Mammary epithelial cell (primary cell): ENCODE measurements around the gene TRAM2.

Experiments
- CTCF ChIP-seq, 2 donors: IDR thresholded peaks in 1 of 2; conservative IDR thresholded peaks in 1 of 2; 2 replicates each; pipeline ENCODE4 v1.5.1; 2011 to 2012; ENCODE audit warnings: inconsistent platforms in 2 of 2, low read length in 2 of 2, mild to moderate bottlenecking in 2 of 2, control low read depth in 1 of 2, low read depth in 1 of 2; ENCODE audit not compliant: insufficient read depth in 1 of 2; ENCODE audit errors: extremely low read depth in 1 of 2
- EZH2 ChIP-seq: IDR thresholded peaks from 2 replicates; pipeline ENCODE4 v1.6.1; 2012; ENCODE audit warnings: low read length, inconsistent platforms, borderline replicate concordance

DNA sequence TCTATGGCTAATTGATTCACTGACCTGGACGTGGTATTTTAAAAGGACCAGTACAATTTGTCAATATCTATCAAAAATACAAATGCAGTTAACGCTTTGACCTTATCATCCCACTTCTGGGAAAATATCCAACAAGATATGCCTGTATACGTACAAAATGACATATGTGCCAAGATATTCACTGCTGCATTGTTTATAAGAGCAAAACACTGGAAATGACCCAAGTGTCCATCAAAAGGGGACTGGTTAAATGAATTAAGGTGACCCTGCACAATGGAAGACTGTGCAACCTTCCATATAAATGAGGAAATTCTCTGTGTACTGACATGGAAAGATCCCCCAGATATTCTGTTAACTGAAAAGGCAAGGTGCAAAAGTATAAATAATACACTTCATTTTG lies 13.9 kb downstream of the TRAM2 start:
- no peak for TF ChIP-seq CTCF (conservative IDR thresholded peaks at IDR 0.05 in 1 of 2, IDR thresholded peaks at IDR 0.05 in 1 of 2; ENCODE audit: extremely low read depth in 1 of 2, insufficient read depth in 1 of 2, low read depth in 1 of 2, low read length in 2 of 2)
- TF ChIP-seq EZH2, result no peak
